GM12865 (cell line): ENCODE results near the gene GCK.

Experiments used
- DNase-seq: peaks from one replicate; pipeline ENCODE4 v3.0.0; 2010; ENCODE audit warnings: low read depth
- H3K4me3 ChIP-seq: 2 replicates; pipeline ENCODE4 v1.5.1; 2011; ENCODE audit warnings: mild to moderate bottlenecking, low read depth, low read length, control low read depth
- CTCF ChIP-seq: IDR thresholded peaks from 2 replicates; pipeline ENCODE4 v1.5.1; 2011; ENCODE audit warnings: low read length, control low read depth, low read depth, inconsistent platforms; ENCODE audit not compliant: insufficient read depth; ENCODE audit errors: missing control alignments

The GCK gene

GRCh38 chr7:44222776-44223261 is 33.6 kb upstream of the GCK start:
- H3K4me3 ChIP-seq: no peak overlapping the region
- DNase-seq: no peak
- TF ChIP-seq CTCF: no peak

DNA sequence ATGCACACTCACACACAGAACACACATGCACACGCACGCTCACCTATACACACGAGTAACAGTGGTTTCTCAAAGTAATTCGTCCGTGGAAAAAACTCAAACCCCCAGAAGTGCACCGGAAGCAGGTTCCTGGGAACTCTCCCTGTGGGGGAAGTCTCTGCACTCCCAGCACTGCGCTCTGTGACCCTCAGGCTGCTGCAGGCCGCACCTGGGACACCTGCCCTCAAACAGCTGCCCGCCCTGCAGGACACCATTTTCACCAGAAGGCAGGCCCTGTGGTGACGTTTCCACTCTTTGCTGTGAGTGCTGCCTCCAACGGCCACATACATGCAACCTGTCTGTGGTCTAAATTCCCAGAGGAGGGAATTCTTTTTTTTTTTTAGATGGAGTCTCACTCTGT is 32.8 kb upstream of the GCK start:
- DNase-seq: no peak
- no peak for TF ChIP-seq CTCF
- H3K4me3 ChIP-seq: no peak overlapping the region

DNA sequence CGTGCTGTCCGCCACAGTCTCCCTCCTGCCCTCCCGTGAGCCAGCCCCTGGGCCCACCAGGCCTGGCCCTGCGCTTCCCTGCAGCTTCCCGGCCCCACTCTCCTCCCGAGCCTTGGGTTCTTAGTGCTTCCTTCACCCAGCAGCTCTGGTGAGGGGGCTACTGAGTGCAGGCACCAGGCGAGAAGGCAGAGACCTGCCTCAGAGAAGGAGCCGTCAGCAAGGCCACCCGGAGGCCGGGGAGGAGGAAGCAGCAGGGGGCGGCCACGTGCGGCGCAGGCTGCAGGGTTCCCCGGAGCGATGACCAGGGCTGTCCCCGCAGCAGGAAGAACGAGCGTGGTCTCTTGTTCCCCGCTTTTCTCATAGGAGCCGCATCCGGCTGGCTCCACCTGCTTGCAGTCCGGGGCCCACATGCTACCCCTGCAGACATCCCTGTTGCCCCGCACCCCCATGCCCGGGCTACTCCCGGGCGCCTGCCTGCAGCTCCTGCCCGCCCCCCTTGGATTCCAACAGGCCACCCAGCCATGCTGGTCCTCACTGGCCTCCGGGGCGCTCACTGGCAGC is 32.1 kb upstream of the GCK start:
- no peak overlapping the region for H3K4me3 ChIP-seq
- TF ChIP-seq CTCF: no peak
- DNase-seq: no peak

DNA sequence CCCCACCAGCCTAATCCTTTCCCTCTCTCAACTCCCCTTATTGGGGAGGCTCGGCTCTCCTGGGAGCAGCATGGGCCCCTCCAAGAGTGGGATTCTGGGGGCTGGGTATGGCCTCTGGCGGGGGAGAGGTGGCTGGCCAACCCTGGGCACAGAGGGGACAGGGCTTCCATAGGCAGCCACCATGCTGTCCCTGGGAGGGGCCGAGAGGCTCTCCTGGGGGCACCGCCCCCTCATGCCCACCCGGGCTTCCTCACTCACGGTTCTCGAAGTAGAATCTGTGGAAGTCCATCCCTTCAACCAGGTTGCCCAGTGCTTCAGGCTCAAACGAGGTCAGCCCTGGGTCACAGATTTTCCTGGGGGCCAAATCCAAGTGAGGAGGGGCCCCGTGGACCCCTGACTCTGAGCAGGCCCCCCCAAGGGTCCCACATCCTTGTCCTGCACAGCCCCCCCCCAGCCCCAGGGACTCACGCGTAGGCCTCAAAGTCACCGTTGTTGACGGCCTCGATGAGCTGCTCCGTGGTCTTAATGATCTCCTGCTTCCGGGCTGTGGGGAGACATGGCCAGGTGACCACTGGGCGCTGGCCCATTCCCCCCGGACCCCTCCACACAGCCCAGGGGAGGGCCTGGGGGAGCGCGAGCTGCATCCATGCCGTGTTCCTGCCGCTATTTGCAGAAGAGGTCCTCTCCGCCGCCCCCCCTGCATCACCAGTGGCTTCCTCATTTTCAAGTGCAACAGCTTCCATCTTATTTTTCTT is 31.3 kb upstream of the GCK start:
- no peak for DNase-seq
- H3K4me3 ChIP-seq: no peak overlapping the region
- no peak for TF ChIP-seq CTCF

- no peak for TF ChIP-seq CTCF
- H3K4me3 ChIP-seq: no peak overlapping the region
- no peak for DNase-seq
Observed at GRCh38 chr7:44220046-44220357, 30.8 kb upstream of the GCK start.

GRCh38 chr7:44219371-44220045 is 30.3 kb upstream of the GCK start:
- no peak for DNase-seq
- no peak overlapping the region for H3K4me3 ChIP-seq
- no peak for TF ChIP-seq CTCF
